OCI-LY1 (cell line): Measurements from ENCODE around the gene RPRD1A.

Experiments used
- EZH2 ChIP-seq: fragments of 200-600 bp; sonication (generic), shearing (Covaris generic); IDR thresholded peaks from 2 replicates; pipeline ENCODE4 v1.8.0; 2017; ENCODE audit warnings: borderline replicate concordance, mixed run types, mild to moderate bottlenecking, antibody characterized with exemption, low read length, moderate library complexity, mixed read lengths
- TF ChIP-seq, protein P1 (sequence below): fragments of 200-600 bp; sonication (generic), shearing (Covaris generic); IDR thresholded peaks from 2 replicates; pipeline ENCODE4 v1.5.1; 2017; ENCODE audit warnings: mild to moderate bottlenecking, antibody characterized with exemption, low read length, moderate library complexity, mixed read lengths

DNA sequence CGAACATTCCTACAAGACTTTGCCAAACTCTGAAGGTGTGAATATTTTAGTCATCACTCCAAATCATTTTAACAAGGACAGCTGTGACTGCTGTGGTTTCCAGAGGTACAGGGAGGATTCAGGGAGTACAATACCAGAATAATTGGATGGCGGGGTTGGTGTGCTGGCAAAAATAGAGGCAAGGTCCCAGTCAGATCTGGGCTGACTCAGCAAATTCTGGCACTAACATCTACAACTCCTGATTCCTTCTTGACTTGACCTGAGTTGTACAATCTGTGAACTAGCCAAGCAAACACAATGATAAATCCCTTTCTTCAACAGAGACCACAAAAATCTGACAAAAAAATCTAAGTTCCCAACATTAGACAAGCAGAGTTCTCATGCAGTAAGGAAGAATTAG lies 54.5 kb downstream of the RPRD1A start:
- TF ChIP-seq, protein P1, sequence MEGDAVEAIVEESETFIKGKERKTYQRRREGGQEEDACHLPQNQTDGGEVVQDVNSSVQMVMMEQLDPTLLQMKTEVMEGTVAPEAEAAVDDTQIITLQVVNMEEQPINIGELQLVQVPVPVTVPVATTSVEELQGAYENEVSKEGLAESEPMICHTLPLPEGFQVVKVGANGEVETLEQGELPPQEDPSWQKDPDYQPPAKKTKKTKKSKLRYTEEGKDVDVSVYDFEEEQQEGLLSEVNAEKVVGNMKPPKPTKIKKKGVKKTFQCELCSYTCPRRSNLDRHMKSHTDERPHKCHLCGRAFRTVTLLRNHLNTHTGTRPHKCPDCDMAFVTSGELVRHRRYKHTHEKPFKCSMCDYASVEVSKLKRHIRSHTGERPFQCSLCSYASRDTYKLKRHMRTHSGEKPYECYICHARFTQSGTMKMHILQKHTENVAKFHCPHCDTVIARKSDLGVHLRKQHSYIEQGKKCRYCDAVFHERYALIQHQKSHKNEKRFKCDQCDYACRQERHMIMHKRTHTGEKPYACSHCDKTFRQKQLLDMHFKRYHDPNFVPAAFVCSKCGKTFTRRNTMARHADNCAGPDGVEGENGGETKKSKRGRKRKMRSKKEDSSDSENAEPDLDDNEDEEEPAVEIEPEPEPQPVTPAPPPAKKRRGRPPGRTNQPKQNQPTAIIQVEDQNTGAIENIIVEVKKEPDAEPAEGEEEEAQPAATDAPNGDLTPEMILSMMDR, result no peak
- no peak for TF ChIP-seq EZH2
